GM12875 (cell line): ENCODE results near the gene NYAP2.

Experiments used
- H3K4me3 ChIP-seq: one replicate; pipeline ENCODE4 v1.5.1; 2011; ENCODE audit warnings: low read depth, low read length, control low read depth
- TF ChIP-seq, protein P1 (sequence below): IDR thresholded peaks from 2 replicates; pipeline ENCODE4 v1.5.1; 2011; ENCODE audit warnings: low read depth, mild to moderate bottlenecking, control low read depth, inconsistent platforms, low read length, moderate library complexity, borderline replicate concordance; ENCODE audit not compliant: insufficient read depth

The NYAP2 gene

DNA sequence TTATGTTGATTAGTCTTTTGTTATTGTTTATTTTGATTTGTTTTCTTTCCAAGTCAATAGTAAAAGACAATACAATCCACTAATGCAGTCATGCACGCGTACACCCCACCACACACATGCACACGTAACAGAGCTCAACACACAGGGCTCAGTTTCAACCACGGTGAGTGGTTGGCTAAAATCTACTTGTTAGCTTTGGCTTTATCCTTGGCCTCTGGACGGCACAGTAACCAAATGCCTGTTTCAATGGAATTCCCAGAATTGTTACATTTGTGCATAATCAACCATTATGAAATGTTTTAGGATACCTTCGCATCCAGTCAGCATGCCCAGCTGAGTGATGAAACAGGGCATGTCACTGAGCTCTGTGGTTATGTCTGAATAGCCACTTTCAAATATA lies 53.2 kb downstream of the NYAP2 start:
- TF ChIP-seq, protein P1, sequence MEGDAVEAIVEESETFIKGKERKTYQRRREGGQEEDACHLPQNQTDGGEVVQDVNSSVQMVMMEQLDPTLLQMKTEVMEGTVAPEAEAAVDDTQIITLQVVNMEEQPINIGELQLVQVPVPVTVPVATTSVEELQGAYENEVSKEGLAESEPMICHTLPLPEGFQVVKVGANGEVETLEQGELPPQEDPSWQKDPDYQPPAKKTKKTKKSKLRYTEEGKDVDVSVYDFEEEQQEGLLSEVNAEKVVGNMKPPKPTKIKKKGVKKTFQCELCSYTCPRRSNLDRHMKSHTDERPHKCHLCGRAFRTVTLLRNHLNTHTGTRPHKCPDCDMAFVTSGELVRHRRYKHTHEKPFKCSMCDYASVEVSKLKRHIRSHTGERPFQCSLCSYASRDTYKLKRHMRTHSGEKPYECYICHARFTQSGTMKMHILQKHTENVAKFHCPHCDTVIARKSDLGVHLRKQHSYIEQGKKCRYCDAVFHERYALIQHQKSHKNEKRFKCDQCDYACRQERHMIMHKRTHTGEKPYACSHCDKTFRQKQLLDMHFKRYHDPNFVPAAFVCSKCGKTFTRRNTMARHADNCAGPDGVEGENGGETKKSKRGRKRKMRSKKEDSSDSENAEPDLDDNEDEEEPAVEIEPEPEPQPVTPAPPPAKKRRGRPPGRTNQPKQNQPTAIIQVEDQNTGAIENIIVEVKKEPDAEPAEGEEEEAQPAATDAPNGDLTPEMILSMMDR = no peak
- H3K4me3 ChIP-seq = no peak overlapping the region

DNA sequence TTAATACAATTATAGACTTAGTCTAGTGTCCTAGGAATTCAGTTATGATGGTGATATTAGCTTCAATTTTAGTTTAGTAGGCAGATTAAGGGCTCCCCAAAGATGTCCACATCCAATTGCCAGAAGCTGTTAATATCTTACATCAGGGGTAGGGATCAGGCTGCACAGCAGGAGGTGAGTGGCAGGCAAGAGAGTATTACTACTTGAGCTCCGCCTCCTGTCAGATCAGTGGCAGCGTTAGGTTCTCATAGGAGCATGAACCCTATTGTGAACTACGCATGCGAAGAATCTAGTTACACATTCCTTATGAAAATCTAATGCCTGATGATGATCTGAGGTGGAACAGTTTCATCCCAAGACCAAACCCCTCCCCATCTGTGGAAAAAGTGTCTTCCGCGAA lies 54.9 kb downstream of the NYAP2 start:
- TF ChIP-seq, protein P1 = no peak
- H3K4me3 ChIP-seq = no peak overlapping the region

DNA sequence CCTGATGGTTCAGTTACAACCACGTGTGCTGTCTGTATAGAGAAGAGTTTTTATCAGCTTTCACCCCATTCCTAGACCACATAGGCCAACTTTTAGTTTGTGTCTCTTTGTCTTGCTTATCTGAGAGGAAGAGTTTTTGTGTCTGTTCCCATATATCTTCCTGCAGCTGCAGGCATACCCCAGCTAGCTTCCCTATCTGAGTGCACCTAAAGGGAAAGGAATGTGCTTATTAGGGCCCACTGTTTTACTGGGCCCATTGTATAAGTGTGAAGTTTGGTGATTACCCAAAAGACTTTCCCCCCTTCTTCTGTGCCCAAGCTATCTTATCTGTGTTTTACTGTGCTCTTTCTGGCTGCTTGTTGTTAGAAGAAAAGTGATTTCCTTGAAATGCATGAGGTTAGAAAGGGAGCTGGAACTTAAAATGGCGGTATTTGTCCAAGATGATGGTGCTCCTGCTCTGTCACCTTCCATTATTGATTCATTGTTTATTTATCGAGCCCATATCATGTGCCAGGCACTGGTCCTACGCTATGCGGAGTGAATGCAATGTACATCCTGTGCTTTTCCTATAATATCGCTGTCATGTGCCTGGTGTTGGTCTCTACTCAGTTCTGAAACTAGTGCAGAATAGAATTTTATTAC lies 57.2 kb downstream of the NYAP2 start:
- no peak overlapping the region for H3K4me3 ChIP-seq

DNA sequence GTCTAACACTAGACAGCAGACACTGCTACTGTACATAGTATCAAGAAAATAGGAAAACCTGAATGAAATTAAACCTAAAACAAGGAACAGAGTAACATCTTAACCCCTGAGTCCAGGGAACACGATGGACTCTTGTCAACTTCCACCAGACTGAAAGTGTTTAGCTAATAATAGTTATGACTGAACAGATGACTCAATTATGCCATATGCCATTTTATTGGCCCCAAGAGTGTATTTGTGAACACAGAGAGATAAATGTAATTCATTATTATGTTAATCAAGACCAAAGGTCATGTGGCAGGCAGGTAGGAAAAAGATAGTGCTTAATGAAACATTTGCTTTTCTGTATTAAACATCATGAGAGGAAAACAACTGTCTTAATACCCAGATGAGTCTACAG lies 58.0 kb downstream of the NYAP2 start:
- H3K4me3 ChIP-seq = no peak overlapping the region
- TF ChIP-seq, protein P1 = no peak

More for the DNA sequence above, 57.2 kb downstream of the NYAP2 start:
- TF ChIP-seq, protein P1 = no peak

DNA sequence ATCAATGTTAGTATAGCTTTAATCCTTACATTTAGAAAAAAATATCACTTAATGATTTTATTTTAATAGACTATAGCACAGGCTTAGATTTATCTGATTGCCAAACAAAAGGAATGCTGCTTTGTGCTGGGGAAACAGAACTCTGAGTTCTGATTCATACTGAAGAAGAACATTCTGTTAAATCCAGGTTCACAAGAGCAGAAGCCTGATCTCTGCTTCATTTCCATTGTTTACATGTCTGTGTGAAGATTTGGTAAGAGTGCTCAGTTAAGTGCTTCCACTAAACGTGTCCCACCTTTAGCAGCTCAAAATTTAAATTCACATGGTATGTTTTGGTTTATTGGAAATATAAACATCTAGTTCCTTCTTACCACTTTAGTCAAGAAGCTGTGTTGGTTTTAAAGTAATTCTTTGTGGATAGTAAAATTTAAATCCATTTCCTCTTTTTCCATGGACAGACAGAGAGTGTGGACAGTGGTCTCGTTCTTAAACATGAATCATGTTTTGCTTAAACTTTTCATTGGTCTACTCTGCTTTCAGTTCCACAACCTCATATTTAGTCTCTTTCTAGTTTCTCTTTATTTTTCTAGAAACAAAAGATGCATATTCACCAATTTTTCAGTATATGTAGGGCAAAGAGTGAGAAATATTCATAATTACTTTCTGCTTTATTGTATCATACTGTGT lies 59.1 kb downstream of the NYAP2 start:
- TF ChIP-seq, protein P1 = no peak
- H3K4me3 ChIP-seq = no peak overlapping the region

DNA sequence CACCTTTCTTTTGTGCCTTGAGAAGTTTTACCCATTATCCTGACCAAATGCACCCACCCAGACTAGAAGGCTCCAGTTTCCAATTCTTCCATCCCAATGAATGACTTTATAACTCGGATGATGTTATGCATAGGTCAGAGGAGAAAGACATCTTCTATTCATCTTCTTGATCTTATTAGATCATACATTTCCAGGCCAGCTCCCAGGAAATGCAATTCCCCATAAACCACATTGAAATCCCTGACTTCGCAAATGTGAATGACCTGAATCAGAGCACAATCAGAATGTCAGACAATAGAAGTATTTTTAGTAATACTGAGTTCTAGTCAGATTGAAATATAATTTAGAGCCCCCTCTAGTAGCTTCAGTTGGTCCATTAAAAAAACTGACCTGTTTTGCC lies 62.9 kb downstream of the NYAP2 start:
- H3K4me3 ChIP-seq = no peak overlapping the region
- TF ChIP-seq, protein P1 = no peak

DNA sequence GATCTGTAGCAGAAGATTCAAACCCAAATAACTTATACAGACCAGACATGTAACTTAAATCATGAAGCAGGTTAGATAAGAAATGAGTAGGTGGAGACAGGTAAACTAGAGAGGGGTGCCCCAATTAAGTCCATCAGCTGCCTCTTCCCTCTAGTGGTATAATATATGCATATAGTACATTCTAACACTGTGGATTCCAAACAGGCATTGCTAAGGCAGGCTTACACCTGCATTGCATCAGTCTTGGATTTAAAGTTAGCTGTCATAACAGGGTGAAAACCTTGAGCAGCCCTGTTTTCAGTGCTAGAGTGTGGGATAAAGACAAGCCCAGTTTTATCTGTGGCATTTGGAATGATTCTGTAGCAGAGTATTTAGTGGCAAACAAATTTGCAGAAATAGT lies 63.4 kb downstream of the NYAP2 start:
- H3K4me3 ChIP-seq = no peak overlapping the region
- TF ChIP-seq, protein P1 = no peak
